SJSA1 (cell line): ENCODE results near the gene RHBDD3. TPM values are rescaled to one million over a fixed set of nuclear protein-coding genes. Genes with fewer than 3 reads are reported as not detected.
"Not testable (repeated sequence)": the region's sequence is repeated elsewhere in the genome, so short reads cannot be mapped to it uniquely, and the experiment has no call there.

Source experiments
- DNase-seq, 2 experiments: peaks; one replicate each; pipeline ENCODE4 v3.0.0-alpha.2; 2015 to 2020; ENCODE audit warnings: low spot score in 2 of 2, low read depth in 1 of 2
- H3K27ac ChIP-seq: fragments of 250-450 bp; sonication (Bioruptor Pico); 2 replicates; pipeline ENCODE4 v1.5.1; 2020; ENCODE audit warnings: mild to moderate bottlenecking, moderate library complexity
- H3K27me3 ChIP-seq: fragments of 250-450 bp; sonication (Bioruptor Pico); replicated peaks from 2 replicates; pipeline ENCODE4 v1.5.1; 2020; ENCODE audit warnings: mild to moderate bottlenecking, moderate library complexity
- H3K36me3 ChIP-seq: fragments of 250-450 bp; sonication (Bioruptor Pico); 2 replicates; pipeline ENCODE4 v1.5.1; 2020; ENCODE audit warnings: mild to moderate bottlenecking
- H3K4me1 ChIP-seq: fragments of 250-450 bp; sonication (Bioruptor Pico); replicated peaks from 2 replicates; pipeline ENCODE4 v1.6.1; 2021; ENCODE audit warnings: mild to moderate bottlenecking
- H3K4me3 ChIP-seq: fragments of 250-450 bp; sonication (Bioruptor Pico); 2 replicates; pipeline ENCODE4 v1.5.1; 2020; ENCODE audit warnings: mild to moderate bottlenecking
- H3K9me3 ChIP-seq: fragments of 250-450 bp; sonication (Bioruptor Pico); replicated peaks from 2 replicates; pipeline ENCODE4 v1.5.1; 2020; ENCODE audit warnings: mild to moderate bottlenecking
- total RNA-seq: library from RNA; depleted of rRNA; stranded (reverse); fragments of >200 nt; shearing (Covaris generic); gene quantifications from 2 replicates; pipeline ENCODE4 v1.2.3, GENCODE V29; 2014

RHBDD3 gene
- total RNA-seq, 1 experiment from 2014 or later: 26.5 TPM

- Histone ChIP-seq H3K27me3 (no peaks in the 10 kb centered on the region), H3K9me3 (no peaks in the 10 kb centered on the region), H3K4me1 (no peaks in the 10 kb centered on the region), H3K4me3 (no peak overlapping the region), H3K27ac (no peak overlapping the region), H3K36me3 (peaks cover 30% of the 10 kb centered on the region)
- no peak for DNase-seq
These were observed 9.2 kb downstream of the RHBDD3 start for GRCh38 chr22:29258407-29259252.

GRCh38 chr22:29257751-29258181, 10.0 kb downstream of the RHBDD3 start:
- Histone ChIP-seq H3K36me3 (peaks cover 28% of the 10 kb centered on the region), H3K4me3 (no peak overlapping the region), H3K27ac (no peak overlapping the region), H3K27me3 (no peaks in the 10 kb centered on the region), H3K4me1 (no peaks in the 10 kb centered on the region), H3K9me3 (no peaks in the 10 kb centered on the region)
- DNase-seq: no peak

GRCh38 chr22:29256606-29257325, 11.0 kb downstream of the RHBDD3 start:
- Histone ChIP-seq H3K4me3 (no peak overlapping the region), H3K4me1 (no peaks in the 10 kb centered on the region), H3K27me3 (no peaks in the 10 kb centered on the region), H3K9me3 (no peaks in the 10 kb centered on the region), H3K27ac (no peak overlapping the region), H3K36me3 (peaks cover 28% of the 10 kb centered on the region)
- DNase-seq: no peak

DNA sequence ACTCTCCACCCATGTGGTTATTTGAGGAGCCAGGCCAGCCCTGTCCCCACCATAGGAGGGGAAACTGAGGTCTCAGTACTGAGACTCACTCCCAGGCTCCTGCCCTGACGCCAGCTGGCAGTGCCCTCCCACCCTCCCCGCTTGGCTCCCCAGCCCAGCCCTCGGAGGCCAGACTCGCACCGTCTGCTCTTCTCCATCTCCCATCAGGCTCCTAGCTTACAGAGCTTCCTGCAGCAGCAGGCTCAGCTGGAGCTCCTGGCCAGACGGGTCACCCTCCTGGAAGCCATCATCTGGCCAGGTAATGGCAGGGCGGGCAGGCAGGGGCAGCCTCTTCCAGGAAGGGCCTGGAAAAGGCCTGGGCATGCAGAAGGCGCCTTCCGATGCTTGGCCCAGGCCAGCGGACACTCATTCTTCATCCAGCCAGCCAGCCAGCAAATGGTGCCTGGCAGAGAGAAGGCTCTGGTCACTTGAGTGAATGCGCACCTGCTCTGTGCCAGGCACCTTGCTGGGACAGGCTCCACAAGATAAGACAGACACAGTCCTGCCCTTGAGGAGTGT, 12.6 kb downstream of the RHBDD3 start:
- no peak overlapping the region for H3K27ac ChIP-seq
- peaks cover 19% of the 10 kb centered on the region for H3K36me3 ChIP-seq
- no peaks in the 10 kb centered on the region for H3K9me3 ChIP-seq
- H3K4me3 ChIP-seq: no peak overlapping the region
- no peaks in the 10 kb centered on the region for H3K27me3 ChIP-seq
- no peak for DNase-seq
- no peaks in the 10 kb centered on the region for H3K4me1 ChIP-seq

DNA sequence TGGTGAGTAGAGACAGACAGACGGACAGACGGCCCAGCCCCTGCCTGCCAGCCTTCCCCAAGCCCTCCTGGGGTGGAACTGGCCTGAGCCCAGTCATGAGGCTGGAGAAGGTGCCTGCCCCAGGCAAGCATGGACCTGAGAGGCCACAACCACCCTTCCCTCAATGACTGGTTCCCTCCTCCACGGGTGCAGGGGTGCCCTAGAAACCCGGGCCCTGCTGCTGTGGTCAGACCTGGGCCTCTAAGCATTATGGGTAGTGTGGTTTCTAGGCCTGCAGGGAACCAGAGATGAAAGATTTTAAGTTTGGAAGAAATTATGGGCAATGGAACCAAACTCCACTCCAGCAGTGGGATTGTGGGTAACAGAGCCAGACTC, 13.5 kb downstream of the RHBDD3 start:
- Histone ChIP-seq H3K4me1 (no peaks in the 10 kb centered on the region), H3K27me3 (no peaks in the 10 kb centered on the region), H3K9me3 (no peaks in the 10 kb centered on the region), H3K36me3 (peaks cover 10% of the 10 kb centered on the region), H3K27ac (no peak overlapping the region), H3K4me3 (no peak overlapping the region)
- no peak for DNase-seq

GRCh38 chr22:29253561-29254285, 14.1 kb downstream of the RHBDD3 start:
- Histone ChIP-seq H3K27me3 (no peaks in the 10 kb centered on the region), H3K36me3 (peaks cover 5% of the 10 kb centered on the region), H3K4me1 (no peaks in the 10 kb centered on the region)

GRCh38 chr22:29251981-29252911, 15.5 kb downstream of the RHBDD3 start:
- DNase-seq: no peak

More at GRCh38 chr22:29253561-29254285, 14.1 kb downstream of the RHBDD3 start:
- no peak overlapping the region for H3K27ac ChIP-seq
- H3K4me3 ChIP-seq: no peak overlapping the region
- DNase-seq: no peak
- no peaks in the 10 kb centered on the region for H3K9me3 ChIP-seq

GRCh38 chr22:29251265-29251664, 16.5 kb downstream of the RHBDD3 start:
- Histone ChIP-seq H3K27ac (no peak overlapping the region), H3K36me3 (no peaks in the 10 kb centered on the region; the same call in none of the 2 replicates), H3K27me3 (no peaks in the 10 kb centered on the region), H3K9me3 (no peaks in the 10 kb centered on the region), H3K4me3 (no peak overlapping the region), H3K4me1 (no peaks in the 10 kb centered on the region)
- no peak for DNase-seq

More at GRCh38 chr22:29251981-29252911, 15.5 kb downstream of the RHBDD3 start:
- H3K27ac ChIP-seq: no peak overlapping the region
- H3K4me1 ChIP-seq: no peaks in the 10 kb centered on the region
- H3K9me3 ChIP-seq: no peaks in the 10 kb centered on the region
- no peaks in the 10 kb centered on the region; the same call in 1 of the 2 replicates for H3K36me3 ChIP-seq
- H3K27me3 ChIP-seq: no peaks in the 10 kb centered on the region
- H3K4me3 ChIP-seq: no peak overlapping the region

DNA sequence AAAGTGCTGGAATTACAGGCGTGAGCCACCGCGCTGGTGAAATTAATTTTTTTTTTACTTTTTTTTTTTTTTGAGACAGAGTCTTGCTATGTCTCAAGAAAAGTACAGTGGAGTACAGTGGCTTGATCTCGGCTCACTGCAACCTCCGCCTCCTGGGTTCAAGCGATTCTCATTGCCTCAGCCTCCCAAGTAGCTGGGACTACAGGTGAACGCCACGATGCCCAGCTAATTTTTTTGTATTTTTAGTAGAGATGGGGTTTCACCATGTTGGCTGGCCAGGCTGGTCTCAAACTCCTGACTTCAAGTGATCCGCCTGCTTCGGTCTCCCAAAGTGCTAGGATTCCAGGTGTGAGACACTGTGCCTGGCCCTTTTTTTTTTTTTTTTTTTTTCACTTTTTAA, 19.9 kb downstream of the RHBDD3 start:
- DNase-seq, H3K4me3 ChIP-seq, H3K27me3 ChIP-seq, H3K27ac ChIP-seq, H3K4me1 ChIP-seq, H3K36me3 ChIP-seq, H3K9me3 ChIP-seq: not testable (repeated sequence)

GRCh38 chr22:29245626-29246385, 22.0 kb downstream of the RHBDD3 start:
- H3K27ac ChIP-seq: no peak overlapping the region
- H3K36me3 ChIP-seq: peaks cover 22% of the 10 kb centered on the region
- H3K4me3 ChIP-seq: no peak overlapping the region
- no peaks in the 10 kb centered on the region for H3K27me3 ChIP-seq
- H3K9me3 ChIP-seq: no peaks in the 10 kb centered on the region; the same call in 1 of the 2 replicates
- DNase-seq: peak; percentile 47 to 71
- no peaks in the 10 kb centered on the region for H3K4me1 ChIP-seq

DNA sequence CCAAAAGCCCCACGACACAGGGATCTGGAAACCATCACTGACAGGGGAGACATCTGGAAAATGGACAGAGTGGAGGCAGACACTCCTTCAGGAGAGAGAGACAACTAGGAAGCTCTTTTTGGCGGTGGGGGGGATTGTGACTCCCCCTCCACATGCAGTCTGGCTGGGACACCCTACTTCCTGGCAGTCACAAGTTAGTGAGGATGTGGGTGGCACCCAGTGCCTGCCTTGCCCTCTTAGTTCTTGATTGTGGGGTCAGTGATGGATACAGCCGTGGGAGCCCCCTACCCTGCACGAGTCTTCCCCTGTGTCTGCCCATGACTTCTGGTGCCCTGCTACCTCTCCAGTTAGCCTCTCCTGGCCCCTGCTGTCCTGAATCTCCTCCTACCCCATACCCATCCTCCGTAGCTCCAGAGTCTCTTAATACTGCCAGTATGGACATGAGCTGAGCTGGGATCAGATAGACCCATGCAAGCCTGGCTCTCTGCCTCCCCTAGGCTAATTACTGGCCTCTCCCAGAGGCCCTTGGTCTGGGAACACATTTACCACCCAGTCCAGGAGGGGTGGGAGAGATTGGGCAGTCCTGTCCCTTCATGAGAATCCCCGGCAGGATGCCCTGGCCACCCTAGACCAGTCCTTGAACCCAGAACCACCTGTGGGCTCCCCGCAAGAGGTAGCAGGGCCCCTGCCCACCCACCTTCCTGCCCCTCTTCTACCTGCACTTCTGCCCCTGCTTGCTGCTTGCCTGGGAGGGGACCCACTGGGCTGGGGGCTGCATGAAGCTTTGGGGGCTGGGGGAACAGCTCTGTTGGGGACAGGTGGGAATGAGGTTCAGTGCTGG, 22.8 kb downstream of the RHBDD3 start:
- Histone ChIP-seq H3K9me3 (no peaks in the 10 kb centered on the region; the same call in 1 of the 2 replicates), H3K4me3 (no peak overlapping the region), H3K4me1 (no peaks in the 10 kb centered on the region), H3K27me3 (no peaks in the 10 kb centered on the region), H3K27ac (no peak overlapping the region), H3K36me3 (peaks cover 22% of the 10 kb centered on the region)
- no peak for DNase-seq
